Stimulated activated CD8-positive, alpha-beta memory T cell treated with anti-CD3 and anti-CD28 coated beads, Interleukin-4, amount 100 ng/mL, for 1 hour (primary cell): ENCODE data around the gene RACK1.
"Not testable (repeated sequence)": the region's sequence is repeated elsewhere in the genome, so short reads cannot be mapped to it uniquely, and the experiment has no call there.

Source experiments
- DNase-seq, 2 donors: peaks; one replicate each; pipeline ENCODE4 v3.0.0-alpha.2; 2020; ENCODE audit warnings: low read depth in 2 of 2, low spot score in 1 of 2

Gene RACK1

DNA sequence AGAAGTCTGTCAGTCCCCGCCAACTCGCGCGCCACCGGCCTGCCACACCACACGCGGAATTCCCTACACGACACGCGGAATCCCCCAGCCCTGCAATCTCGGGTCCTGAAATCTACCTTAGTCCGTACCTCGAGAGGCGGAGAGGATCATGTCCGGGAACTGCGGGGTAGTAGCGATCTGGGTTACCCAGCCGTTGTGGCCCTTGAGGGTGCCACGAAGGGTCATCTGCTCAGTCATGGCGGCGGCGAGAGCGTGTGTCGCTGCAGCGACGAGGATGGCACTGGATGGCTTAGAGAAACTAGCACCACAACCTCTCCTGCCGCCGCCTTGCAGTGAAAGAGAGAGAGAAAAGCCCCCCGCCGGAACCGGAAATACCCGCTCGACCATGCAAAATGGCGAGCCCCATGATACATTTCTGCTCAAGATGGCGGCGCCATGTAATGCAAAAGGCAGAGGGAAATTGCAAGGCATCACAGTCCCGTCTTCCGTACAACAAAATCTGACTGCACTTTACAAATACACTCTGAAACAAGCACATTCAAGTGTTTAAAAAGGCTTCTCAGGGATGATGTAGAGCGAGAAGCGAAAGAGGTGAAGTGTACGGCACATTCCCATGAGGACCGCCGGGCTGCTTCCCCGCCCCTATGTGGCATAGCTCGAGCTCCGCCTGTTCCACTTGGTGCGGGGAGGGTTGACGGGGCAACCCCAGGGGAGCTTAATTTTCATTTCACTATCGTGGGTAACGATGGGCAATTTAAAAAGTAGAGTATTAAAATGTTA is at the start of gene RACK1:
Gene RACK1, minus strand, starts transcription at position 343 of the 780 bp plus-strand sequence. Its CDS starts 106 bp downstream, at position 237.
- DNase-seq, result peak; percentile 75 to 80

DNA sequence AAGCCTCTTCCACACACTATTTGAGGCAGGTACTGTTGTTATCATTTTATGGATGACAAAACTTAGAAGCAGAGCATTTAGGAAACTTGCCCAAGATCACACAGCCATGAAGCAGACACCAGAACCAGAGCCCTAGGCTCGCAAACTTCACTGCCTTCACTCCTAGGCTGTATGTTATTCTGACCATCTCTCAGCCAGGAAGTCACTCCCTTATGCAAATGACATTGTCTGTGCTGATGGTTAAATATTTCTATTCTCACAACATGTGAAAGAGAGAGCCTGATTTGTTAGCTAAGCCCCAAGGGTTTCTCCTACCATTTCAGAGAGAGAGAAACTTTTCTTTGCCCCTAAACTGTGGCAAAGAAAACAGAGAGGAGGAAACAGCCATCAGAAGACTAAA is 43.6 kb upstream of the RACK1 start:
- not testable (repeated sequence) for DNase-seq

DNA sequence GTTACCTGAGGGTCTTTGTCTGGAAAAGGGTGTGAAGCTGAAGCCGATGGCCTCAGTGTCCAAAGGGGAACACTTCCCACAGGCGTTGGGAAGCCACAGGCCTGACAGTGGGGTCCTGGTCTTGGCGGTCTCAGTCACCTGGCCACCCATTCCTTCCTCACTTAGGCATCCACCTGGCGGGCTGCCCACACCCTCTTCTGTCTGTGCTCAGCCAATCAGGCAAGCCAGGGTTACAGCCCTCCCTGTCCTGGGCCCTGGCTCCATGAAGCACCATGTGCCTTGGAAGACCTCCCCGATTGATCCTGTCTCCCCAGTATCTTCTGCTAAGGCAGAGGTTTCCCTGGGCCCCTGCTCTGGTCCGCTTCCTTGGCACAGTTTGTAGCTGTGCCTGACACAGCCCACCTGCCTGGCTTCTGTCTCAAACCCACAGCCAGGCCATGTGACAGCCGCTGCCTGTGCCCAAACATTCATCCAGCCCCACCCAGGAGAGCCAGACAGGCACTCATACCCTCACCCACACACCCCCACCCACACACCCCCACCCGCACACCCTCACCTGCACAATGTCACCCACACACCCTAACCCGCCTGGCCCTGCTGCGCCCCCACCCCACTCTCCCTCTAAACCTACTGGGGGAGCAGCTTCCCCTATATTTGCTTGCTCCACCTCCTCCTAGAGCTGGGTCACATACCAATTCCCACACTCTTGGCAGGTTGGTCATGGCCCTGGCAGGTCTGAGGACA is 42.4 kb upstream of the RACK1 start:
- not testable (repeated sequence) for DNase-seq

DNA sequence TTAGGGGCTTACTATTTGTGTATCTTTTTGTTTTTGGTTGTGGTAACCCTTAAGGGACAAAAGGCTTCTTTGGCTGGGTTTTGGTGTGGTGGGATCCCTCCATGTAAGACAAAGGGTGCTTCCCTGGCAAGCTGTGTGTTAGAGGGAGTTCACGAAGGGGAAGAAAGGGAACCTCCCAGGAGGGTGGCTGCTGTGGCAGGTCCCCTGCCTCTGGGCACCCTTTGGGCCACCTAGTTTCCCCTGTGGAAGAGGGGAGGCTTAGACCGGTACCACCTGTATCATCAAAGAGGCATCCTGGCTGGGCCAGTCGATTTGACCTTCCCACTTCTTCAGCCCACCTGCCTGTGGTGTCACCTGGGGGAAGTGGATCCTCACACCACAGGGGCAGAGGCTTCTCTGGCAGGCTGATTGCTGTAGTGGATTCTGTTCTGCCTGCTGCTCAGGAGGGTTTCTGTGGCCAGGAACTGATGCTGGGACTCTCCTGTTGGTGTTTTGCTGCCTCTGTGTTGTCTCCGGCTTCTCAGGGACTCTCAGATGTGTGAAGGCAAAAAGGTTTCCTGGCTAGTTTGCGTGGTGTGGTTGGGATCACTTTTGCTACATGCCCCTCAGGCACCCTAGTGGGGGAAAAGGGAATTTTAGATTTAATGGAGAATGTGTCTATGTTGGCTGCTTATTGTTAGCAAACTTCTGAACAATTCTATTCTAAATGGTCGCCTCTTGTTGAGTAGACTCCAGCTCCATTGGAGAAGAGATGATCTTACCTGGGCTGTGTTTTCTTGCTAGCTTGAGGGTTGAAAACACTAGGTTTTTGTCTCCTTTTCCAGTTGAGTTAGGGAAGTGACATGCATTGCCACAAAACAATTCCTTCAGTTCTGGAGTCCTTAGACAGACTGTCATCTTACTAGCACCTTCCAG is 40.4 kb upstream of the RACK1 start:
- DNase-seq, result not testable (repeated sequence)

DNA sequence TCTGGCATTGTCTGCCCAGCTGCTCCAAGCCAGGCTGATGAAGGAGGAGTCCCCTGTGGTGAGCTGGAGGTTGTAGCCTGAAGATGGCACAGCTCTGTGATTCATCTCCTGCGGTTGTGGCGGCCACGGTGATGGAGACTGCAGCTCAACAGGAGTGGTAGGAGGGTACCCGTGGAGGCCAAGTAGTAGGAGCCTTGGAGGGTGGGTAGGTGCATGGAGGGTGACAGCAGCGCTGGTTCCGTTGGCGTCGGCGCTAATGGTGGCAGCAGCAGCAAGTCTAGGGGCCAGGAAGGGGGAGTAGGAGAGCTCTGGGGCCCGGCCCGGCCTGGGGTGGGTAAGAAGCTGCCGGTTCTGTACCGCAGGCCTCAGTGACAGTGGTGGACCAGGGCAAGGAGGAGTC is 39.6 kb upstream of the RACK1 start:
- DNase-seq, result no peak

DNA sequence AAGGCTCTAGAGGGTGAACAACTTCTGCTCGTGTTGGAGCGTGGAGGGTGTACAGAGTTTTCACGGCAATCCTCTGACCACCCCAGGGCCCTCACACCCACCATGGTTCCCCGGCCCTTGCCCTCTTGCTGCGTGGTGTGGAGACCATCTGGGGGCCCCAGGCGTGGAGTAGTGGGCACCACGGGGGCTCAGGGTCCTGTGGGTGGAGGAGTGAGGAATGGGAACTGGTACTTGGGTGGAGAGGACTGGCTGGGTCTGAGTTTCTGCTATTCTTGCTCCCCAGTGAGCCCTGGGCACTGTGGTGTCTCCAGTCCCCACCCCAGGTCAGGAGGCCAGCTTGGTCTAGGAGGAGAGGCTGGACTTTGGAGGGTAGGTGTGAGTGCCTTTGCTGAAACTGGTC is 39.2 kb upstream of the RACK1 start:
- no peak for DNase-seq

DNA sequence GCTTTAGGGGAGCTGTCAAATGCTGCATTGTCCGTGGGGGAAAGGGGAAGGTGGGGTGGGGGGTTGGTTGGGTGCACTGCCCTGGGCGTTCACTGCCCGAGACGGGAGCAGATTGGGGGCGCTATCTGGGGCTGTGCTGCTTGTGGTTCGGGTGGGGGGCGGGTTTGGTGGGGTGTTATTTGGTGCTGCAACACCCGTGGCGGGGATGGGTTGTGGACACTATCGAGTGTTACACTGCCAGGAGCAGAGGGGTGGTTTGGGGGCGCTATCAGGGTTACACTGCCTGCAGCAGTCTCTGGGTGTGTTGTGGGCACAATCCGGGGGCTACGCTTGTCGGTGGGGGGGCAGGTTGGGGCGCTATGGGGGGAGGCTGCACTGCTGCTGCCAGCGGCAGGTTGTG is 38.7 kb upstream of the RACK1 start:
- DNase-seq, result not testable (repeated sequence)

DNA sequence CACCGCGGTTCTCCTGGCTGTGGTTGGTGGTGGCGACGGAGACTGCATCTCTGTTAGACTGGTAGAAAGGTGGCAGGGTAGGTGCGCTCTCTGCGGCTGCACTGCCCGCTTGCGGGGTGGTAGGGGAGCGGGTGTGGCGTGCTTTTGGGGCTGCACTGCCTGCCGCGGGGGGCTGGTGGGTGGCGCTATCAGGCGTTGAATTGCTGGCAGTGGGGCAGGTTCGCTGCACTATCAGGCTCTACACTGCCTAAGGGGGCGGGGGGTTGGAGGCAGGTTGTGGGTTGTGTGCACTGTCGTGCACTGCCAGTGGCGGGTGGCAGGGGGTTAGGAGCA is 38.2 kb upstream of the RACK1 start:
- DNase-seq, result no peak

DNA sequence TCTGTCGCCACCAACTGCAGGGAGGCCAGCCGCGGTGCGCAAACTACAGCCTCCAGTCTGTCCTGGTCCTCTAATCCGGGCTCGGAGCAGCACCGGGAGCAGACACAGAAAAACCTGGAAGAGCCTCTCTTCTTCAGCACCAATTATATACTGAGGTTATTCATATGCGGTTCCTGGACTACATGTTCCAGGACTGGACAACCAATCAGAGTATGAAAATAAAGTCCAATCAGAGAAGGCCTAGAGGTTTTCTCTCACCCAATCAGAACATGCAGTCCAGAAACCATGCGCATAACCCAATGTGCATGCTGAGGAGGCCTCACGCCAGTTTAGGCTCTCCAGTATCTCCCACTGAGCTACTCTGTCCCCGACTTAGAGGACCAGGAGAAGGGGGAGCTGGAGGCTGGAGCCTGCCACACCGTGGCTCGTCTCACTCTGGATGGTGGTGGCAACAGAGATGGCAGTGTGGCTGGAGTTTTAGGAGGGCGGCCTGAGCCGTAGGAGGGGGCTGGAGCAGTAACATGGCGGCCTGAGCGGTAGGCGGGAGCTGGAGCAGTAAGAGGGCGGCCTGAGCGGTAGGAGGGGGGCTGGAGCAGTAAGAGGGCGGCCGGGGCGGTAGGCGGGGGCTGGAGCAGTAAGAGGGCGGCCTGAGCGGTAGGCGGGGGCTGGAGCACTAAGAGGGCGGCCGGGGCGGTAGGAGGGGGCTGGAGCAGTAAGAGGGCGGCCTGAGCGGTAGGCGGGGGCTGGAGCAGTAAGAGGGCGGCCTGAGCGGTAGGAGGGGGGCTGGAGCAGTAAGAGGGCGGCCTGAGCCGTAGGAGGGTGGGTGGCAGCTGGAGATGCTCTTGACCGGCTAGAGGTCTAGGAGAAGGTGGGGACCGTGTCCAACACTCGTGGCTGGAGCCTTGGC is 37.6 kb upstream of the RACK1 start:
- no peak for DNase-seq

DNA sequence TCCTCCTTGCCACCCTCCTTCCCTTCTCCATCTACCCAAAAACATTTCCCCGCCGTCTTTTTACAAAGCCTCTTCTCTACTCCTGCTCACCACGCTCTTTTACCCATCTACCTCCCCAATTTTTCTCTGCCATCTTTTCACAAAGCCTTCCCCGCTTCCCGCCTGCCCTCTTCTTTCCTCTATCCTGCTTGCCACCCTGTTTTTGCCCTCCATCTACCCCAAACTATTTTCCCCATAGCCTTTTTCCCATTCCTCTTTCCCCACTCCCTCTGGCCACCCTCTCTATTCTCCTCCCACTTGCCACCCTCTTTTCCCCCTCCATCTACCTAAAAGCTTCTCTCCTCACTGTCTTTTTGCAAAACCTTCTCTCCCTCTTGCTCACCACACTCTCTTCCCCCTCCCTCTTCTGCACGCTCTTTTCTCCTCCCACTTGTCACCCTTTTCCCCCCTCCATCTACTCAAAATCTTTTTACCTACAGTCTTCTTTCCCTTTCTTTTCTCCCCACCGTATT is 36.6 kb upstream of the RACK1 start:
- no peak for DNase-seq

DNA sequence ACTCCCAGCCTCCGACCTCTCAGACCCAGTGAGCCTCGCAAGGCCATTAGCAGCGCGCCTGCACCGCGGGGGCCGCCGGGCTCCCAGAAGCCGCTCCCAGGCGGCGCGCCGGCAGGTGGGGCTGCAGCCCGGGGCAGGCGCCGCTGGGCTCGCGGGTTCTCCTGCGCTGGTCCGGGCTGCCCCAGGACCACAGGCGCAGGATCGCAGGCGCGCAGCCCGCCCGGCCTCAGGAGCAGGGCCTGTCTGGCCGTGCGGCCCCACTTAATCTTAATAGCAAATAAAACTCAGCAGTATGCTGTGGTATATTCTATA is 29.7 kb upstream of the RACK1 start:
- not testable (repeated sequence) for DNase-seq

DNA sequence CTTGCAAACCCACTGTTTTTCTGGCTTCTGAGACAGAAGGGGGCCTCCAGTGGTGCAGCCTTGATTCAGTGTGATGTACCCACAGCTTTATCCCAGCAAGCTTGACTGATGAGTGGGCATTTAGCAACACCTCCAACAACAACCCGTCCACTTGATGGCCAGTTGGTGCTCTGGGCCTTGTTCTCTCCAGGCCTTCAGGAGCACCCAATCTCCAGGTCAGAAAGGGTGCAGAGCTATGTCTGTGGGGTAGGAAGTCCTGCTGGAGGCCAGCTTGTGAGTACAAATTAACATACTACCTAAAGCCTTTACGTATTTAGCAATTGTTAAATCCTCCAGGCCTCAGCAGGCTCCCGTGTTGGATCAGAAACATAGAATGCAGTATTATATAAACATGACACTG is 27.4 kb upstream of the RACK1 start:
- no peak for DNase-seq

DNA sequence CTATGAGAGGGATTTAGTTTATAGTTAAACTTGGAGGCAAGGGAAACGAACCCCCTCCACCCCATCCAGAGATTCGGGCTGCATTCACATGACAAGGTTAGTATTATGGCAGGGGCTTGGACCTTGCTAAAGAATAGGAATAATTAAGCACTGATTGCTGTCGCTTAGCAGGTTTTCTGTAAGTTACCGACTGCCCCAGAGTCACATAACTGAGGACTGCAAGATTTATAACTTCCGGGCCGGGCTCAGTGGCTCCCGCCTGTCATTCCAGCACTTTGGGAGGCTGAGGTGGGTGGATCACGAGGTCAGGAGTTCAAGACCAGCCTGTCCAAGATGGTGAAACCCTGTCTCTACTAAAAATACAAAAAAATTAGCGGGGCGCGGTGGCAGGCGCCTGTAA is 24.2 kb upstream of the RACK1 start:
- not testable (repeated sequence) for DNase-seq

DNA sequence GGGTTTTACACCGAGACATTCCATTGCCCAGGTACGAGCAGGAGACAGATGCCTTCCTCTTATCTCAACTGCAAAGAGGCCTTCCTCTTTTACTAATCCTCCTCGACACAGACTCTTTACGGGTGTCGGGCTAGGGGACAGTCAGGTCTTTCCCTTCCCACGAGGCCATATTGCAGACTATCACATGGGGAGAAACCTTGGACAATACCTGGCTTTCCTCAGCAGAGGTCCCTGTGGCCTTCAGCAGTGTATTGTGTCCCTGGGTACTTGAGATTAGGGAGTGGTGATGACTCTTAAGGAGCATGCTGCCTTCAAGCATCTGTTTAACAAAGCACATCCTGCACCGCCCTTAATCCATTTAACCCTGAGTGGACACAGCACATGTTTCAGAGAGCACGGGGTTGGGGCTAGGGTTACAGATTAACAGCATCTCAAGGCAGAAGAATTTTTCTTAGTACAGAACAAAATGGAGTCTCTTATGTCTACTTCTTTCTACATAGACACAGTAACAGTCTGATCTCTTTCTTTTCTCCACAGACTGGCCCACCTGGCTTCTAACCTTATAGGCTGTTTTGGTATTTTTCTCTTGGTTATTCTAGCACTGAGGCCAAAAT is 23.7 kb upstream of the RACK1 start:
- DNase-seq, result not testable (repeated sequence)

DNA sequence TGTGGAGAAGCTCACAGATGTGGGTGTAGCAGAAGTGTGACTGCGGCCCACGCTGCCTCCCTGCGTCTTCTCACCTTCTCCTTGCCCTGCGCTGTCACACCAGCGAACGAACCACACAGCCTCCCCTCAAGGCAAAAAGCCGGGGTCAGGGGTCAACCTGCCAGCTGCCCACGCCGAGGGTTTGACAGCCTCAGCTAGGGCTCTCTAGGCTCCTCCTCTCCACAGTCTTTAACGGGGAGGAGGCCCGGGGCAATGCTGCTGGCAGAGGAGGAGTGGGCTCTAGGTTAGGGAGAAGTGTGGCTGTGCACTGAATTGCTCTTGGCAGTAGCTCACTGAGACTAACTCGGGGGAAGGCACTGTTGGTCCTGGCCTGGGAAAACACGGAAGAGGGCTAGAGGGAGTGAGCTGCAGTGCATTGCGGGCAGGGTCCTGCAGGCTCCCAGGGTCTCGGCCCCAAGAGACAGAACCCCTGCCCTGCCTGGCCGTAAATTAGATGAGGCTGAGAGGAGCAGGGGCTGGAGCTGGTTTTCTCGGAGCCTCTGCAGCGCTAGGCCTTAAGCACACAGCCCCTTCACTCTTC is 21.5 kb upstream of the RACK1 start:
- no peak for DNase-seq

DNA sequence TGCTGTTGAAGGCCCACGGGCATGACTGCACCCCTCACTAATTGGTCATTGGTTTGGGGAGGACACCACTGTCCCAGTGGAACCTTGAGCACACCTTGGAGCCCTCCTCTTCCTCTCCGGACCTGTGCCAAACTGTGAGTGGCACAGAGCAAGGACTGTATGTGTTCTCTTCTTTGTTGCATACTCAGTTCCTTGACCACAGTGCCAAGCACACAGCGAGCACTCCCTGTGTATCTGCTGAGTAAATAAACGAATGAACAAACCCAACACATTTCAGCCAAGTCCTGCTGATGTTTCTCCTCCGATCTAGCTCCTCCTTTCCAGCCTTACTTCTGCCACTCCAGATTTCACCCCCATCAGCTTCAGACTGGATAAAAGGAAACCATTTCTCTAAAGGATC is 19.9 kb upstream of the RACK1 start:
- DNase-seq, result no peak

DNA sequence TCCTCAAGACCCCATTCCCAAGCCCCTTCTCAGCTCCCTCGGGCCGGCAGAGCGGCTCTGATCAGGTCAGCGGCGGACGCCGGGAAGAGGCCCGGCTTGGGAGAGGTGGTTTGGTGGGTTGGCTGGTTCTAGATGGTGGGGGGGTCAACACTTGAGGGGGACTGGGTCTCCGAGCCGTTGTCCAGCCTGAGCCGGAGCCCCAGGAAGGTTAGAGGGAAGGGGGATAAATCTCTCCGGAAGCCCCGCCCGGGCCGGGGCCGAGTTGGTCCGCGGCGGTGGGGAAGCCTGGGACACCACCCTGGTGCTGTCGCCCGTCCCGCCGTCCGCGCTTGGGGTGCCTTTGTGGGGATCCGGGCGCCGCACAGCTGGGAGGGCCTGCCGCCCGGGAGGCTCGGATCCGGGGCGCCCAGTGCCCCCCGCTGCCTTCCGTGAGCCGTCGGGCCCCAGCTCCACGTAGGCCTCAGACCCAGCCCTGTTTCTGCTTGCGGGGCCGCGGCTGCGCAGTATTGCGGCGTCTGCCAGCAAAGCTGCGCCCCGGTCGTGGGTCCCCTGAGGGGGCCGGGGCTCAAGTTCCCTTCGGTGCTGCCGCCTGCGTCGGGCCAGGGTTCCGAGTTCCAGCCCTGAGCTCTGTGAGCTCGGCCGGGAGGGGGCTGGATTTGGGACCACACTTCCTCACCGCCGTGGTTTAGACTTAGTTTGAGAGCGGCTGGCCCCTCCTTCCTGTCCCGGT is 17.8 kb upstream of the RACK1 start:
- peak in 1 of 2 donors; percentile 49 for DNase-seq

DNA sequence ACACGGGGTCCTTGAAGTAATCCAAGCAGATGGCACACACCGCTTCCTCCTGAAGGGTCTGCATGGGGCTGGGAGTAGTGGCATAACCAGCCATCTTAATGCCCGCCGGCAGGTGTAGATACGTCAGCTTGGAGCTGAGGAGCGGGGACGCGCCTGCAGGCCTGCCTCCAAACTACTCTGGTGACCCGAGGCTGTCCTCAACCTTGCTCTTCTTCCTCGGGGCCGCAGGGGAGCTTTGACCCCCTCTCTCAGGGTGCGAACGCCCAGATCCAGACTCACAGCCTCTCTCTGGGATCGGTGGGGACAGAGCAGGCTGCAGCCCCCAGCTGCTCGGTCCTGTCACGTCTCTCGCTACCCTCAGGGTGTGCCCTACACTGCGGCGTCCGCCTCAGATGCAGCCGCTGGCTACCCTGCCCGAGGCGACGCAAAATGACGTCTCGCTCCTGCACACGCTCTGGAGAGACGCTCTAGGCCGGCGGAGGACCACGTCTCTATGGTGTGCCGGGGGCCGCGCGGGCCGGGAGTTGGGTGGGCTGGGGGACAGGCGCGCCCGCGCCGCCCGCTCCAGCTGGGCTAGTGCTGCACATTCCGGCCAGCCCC is 17.1 kb upstream of the RACK1 start, which contains the start of gene TRIM52:
Gene TRIM52, minus strand, starts transcription at position 424 of the 600 bp plus-strand sequence. Its CDS starts 330 bp downstream, at position 94.
- peak; percentile 73 to 81 for DNase-seq
